NCI-H69 (cell line): ENCODE data around the gene ARID1B.

ENCODE experiments used
- DNase-seq: peaks from one replicate; lab custom pipeline; 2025; lab: John Stamatoyannopoulos, UW

The ARID1B gene

DNA sequence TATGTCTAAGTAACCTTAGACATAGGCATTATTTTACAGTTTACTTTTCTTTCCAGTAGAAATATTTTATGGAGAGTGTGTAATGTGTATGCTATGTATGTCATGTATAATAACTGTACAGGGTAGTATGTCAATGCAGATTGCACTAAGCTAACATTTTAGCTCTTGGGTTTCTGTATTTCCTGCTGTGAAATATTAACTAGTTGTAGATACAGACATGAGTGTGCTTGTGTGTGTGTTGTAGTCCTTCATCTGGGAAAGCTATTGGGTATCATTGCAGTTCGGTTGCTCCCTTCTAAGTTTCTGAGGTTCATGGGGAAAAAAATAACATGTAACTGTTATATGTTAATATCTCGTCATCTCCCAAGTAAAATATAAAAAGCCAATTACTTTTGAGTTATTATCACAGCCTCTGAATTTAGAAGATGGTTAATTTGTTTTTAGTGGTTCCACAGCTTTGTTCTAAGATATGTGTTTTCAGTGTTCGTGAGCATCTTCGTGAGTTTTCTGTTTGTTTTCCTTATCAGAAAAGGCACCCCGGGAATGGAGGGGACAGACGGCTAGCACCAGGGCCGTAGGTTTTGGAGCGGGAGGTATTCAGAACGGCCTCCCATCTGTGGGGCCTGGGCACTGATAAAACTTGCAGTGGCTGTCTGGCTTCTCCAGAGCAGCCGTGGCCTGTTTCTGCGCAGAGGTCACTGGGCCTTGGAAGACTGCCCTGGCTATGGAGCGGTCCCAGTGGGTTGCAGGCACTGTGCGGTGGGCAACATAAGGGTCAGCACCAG is 215.0 kb downstream of the ARID1B start:
- DNase-seq: peak; percentile 41

DNA sequence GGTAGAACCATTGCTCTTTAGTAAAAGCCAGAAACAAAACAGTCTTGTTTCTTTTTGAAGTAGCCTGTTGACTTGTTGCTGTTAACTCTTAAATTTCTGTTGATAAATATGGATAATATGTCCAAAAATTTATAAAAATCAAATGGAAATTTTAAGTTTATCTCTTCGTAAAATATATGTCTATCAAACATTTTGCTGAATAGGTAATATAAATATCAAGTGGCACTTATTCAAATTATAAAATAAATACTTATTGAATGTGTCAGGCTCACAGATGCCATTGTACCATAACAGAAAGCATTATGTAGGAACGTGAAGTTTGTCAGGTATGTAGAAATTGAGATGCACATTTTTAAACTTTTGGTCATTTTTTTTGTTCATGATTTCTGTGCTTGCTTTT is 216.5 kb downstream of the ARID1B start:
- DNase-seq: no peak

- DNase-seq: no peak
Observed at GRCh38 chr6:156994215-156995076, 217.3 kb downstream of the ARID1B start.

GRCh38 chr6:156995502-156995901 is 218.3 kb downstream of the ARID1B start:
- no peak for DNase-seq

- DNase-seq: no peak
Observed at GRCh38 chr6:156996265-156996664, 219.1 kb downstream of the ARID1B start.

DNA sequence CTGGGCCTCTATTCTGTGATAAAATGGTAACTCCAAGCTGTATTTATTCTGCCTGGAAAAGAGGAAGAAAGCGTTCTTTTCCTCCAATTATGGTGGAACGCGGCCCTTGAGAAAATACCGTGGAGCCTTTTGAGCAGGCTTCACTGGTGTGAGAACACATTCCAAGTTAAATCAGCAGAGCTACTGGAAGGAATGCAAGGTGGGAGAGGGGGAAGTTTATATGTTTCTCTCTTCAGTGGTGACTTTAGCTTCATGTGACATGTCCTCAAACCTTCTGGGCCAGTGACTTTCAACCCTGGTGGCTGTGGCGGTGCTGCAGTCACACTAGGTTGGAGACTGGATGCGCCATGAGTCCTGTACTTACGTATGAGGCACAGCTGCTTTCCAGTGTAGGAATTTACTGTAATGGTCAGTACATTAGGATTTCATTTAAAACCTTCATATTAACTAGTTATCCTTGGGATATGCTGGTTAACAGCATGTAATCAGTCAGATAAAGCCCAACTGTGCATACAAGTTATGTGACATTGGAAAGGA is 221.7 kb downstream of the ARID1B start:
- no peak for DNase-seq

GRCh38 chr6:156999762-157000161 is 222.6 kb downstream of the ARID1B start:
- no peak for DNase-seq

DNA sequence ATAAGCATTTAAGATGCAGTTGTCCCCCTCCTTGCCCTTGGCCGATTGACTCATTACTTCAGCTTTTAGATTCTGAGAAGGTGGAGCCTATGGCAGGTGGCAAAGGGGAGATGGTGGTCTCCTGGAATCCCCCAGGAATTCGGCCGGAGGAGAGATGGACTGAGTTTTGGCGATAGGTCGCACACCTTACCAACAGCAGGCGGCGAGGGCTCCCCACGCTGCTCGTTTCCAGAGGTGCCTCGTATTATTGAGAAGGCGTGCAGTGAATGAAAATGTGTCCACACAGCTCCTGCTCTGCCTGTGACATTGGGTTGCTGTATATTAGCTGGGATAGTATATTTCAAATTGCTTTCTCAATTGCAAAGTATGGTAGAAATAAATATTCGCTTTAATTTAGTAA is 224.5 kb downstream of the ARID1B start:
- no peak for DNase-seq

- DNase-seq: no peak
Observed at GRCh38 chr6:157002774-157003173, 225.6 kb downstream of the ARID1B start.

DNA sequence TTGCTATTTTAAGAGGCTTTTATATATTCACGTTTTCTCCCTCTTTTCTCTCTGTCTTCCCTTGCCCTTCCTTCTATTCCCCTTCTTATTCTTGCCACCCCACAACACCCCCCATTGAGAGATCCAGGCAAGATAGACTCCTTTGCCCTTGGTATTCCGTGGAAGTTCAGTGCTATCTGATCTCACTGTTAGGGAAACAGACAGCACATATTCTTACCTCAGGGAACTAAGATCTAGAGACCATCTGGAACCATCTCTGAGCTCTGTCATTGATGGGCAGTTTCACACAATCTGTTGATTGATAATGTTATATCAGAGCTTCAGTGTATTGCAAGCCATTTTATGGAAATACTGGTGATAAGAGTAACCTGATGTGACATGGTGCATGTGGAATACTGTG is 228.8 kb downstream of the ARID1B start:
- no peak for DNase-seq

GRCh38 chr6:157008568-157008967 is 231.4 kb downstream of the ARID1B start:
- no peak for DNase-seq

GRCh38 chr6:157012355-157012754 is 235.2 kb downstream of the ARID1B start:
- DNase-seq: no peak

GRCh38 chr6:157013649-157014304 is 236.6 kb downstream of the ARID1B start:
- peak; percentile 37 for DNase-seq

DNA sequence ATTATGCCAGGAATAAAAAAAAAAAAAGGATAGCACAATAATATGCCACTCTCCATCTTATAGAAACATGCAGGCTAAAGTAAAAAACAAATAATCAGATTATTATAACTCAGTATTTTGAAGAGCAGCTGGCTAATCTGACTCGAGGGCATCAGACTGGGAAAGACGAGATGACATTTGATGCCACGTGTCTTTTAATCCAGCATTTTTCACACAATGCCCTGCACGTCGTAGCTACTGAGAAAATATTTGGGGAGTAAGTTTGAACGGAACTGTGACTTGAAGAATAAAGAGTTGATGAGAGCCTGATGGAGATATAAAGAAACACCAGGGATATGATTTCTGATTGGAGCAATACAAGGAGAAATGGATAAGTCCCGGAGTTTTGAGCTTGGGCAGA is 237.7 kb downstream of the ARID1B start:
- DNase-seq: peak; percentile 32

- DNase-seq: no peak
Observed at GRCh38 chr6:157017022-157017421, 239.8 kb downstream of the ARID1B start.

GRCh38 chr6:157017861-157018260 is 240.7 kb downstream of the ARID1B start:
- DNase-seq: no peak

- peak; percentile 37 for DNase-seq
Observed at GRCh38 chr6:157019115-157019641, 242.0 kb downstream of the ARID1B start.

GRCh38 chr6:157019733-157020132 is 242.6 kb downstream of the ARID1B start:
- peak; percentile 35 for DNase-seq

GRCh38 chr6:157020398-157020797 is 243.2 kb downstream of the ARID1B start:
- peak; percentile 47 for DNase-seq

GRCh38 chr6:157020881-157021343 is 243.7 kb downstream of the ARID1B start:
- peak; percentile 86 for DNase-seq

- peak; percentile 94 for DNase-seq
Observed at GRCh38 chr6:157021344-157021992, 244.3 kb downstream of the ARID1B start.
